B cell (primary cell): ENCODE results near the gene PLVAP. TPM values are rescaled to one million over a fixed set of nuclear protein-coding genes. Genes with fewer than 3 reads are reported as not detected.

ENCODE experiments used
- ATAC-seq: fragments of 200-7000 bp; cut with Tn5 transposase; one replicate; pipeline ENCODE4 v1.10.0; 2021; ENCODE audit warnings: low read depth, mild to moderate bottlenecking, moderate number of reproducible peaks, moderate library complexity
- CTCF ChIA-PET: fragments of 350-600 bp; sonication (Branson Sonifier 250); formaldehyde crosslinking; loops from one replicate; lab custom pipeline; 2021; ENCODE audit warnings: antibody characterized with exemption, inconsistent platforms; lab: Charles Lee
- POLR2A ChIA-PET: fragments of 350-600 bp; sonication (Branson Sonifier 250); formaldehyde crosslinking; loops from one replicate; lab custom pipeline; 2021; ENCODE audit warnings: antibody characterized with exemption; lab: Charles Lee
- DNase-seq: peaks from one replicate; pipeline ENCODE4 v3.0.0; 2013
- H2AFZ ChIP-seq: 2 replicates; pipeline ENCODE4 v1.6.1; 2012; ENCODE audit warnings: mild to moderate bottlenecking, low read depth, low read length; ENCODE audit not compliant: insufficient read depth, poor library complexity, severe bottlenecking
- H3K27ac ChIP-seq, 2 donors: 1 replicate in 1 of 2; 2 replicates in 1 of 2; pipeline ENCODE4 v1.5.1; 2012 to 2013; ENCODE audit warnings: low read length in 2 of 2, mild to moderate bottlenecking in 2 of 2, moderate library complexity in 1 of 2
- H3K27me3 ChIP-seq, 4 experiments: fragments of 200-600 bp in 1 of 4; sonication (generic) in 1 of 4; replicated peaks in 1 of 4; 1 replicate in 2 of 4; 2 replicates in 2 of 4; pipeline versions ENCODE4 v1.6.1 to v1.7.0; 2013 to 2016; ENCODE audit warnings: low read length in 3 of 4, mild to moderate bottlenecking in 2 of 4, mixed read lengths in 1 of 4, moderate library complexity in 1 of 4; ENCODE audit not compliant: insufficient read depth in 4 of 4, control insufficient read depth in 3 of 4; ENCODE audit errors: control extremely low read depth in 1 of 4
- H3K36me3 ChIP-seq, 2 experiments: replicated peaks in 1 of 2; 1 replicate in 1 of 2; 2 replicates in 1 of 2; pipeline versions ENCODE4 v1.6.1 to v1.7.1; 2013; ENCODE audit warnings: low read length in 1 of 2; ENCODE audit not compliant: insufficient read depth in 2 of 2, control insufficient read depth in 1 of 2; ENCODE audit errors: control extremely low read depth in 1 of 2, extremely low read depth in 1 of 2
- H3K4me1 ChIP-seq, 2 donors: fragments of 200-600 bp in 1 of 2; sonication (generic) in 1 of 2; 1 replicate in 1 of 2; 2 replicates in 1 of 2; pipeline versions ENCODE4 v1.5.1 to v1.6.1; 2013 to 2017; ENCODE audit warnings: low read length in 2 of 2; ENCODE audit not compliant: control insufficient read depth in 2 of 2, insufficient read depth in 2 of 2
- H3K4me2 ChIP-seq: replicated peaks from 2 replicates; pipeline ENCODE3; 2012; ENCODE audit warnings: mild to moderate bottlenecking, low read depth, low read length; ENCODE audit not compliant: poor library complexity, severe bottlenecking
- H3K4me3 ChIP-seq, 5 experiments: fragments of 200-600 bp in 1 of 5; sonication (generic) in 1 of 5; 1 replicate in 3 of 5; 2 replicates in 2 of 5; pipeline versions ENCODE4 v1.5.1 to v1.7.0; 2011 to 2016; ENCODE audit warnings: low read length in 4 of 5, mild to moderate bottlenecking in 4 of 5, low read depth in 2 of 5, control low read depth in 1 of 5, moderate library complexity in 1 of 5; ENCODE audit not compliant: insufficient read depth in 1 of 5; ENCODE audit errors: control extremely low read depth in 1 of 5, extremely low read depth in 1 of 5
- H3K79me2 ChIP-seq: fragments of 200-600 bp; sonication (generic); one replicate; pipeline ENCODE4 v1.6.0; 2016; ENCODE audit warnings: low read length; ENCODE audit not compliant: control insufficient read depth, insufficient read depth
- H3K9ac ChIP-seq: fragments of 200-600 bp; sonication (generic); 2 replicates; pipeline ENCODE4 v1.6.1; 2017; ENCODE audit warnings: mild to moderate bottlenecking, low read length, moderate library complexity
- H3K9me3 ChIP-seq, 3 donors: one replicate each; pipeline versions ENCODE4 v1.6.1 to v1.7.1; 2013; ENCODE audit warnings: low read length in 2 of 3; ENCODE audit not compliant: control insufficient read depth in 2 of 3, insufficient read depth in 1 of 3; ENCODE audit errors: control extremely low read depth in 1 of 3
- H4K20me1 ChIP-seq: 2 replicates; pipeline ENCODE4 v1.6.0; 2012; ENCODE audit warnings: mild to moderate bottlenecking, low read length; ENCODE audit not compliant: insufficient read depth, control insufficient read depth, poor library complexity, severe bottlenecking
- H3K27ac Mint-ChIP-seq: one replicate; pipeline ENCODE4 v1.8.0; 2021; ENCODE audit warnings: mixed read lengths
- H3K27me3 Mint-ChIP-seq: one replicate; pipeline ENCODE4 v1.8.0; 2021; ENCODE audit warnings: mixed read lengths
- H3K4me1 Mint-ChIP-seq: one replicate; pipeline ENCODE4 v1.8.0; 2021; ENCODE audit warnings: mixed read lengths
- H3K4me3 Mint-ChIP-seq: one replicate; pipeline ENCODE4 v1.8.0; 2021; ENCODE audit warnings: mixed read lengths
- H3K9me3 Mint-ChIP-seq: one replicate; pipeline ENCODE4 v1.8.0; 2022; ENCODE audit warnings: mixed read lengths; ENCODE audit not compliant: insufficient read depth
- CTCF ChIP-seq: fragments of 200-600 bp; IDR thresholded peaks from one replicate; pipeline ENCODE4 v1.8.0; 2022; ENCODE audit warnings: antibody characterized with exemption, mild to moderate bottlenecking
- EZH2 ChIP-seq: IDR thresholded peaks from 2 replicates; pipeline ENCODE4 v1.6.1; 2012; ENCODE audit warnings: borderline replicate concordance, low read depth, mild to moderate bottlenecking, moderate library complexity, low read length; ENCODE audit not compliant: insufficient read depth, poor library complexity, severe bottlenecking
- WGBS: methylation state at CpG from one replicate; pipeline ENCODE4 v1.1.5; 2013; ENCODE audit warnings: missing lambda C conversion rate; ENCODE audit not compliant: insufficient coverage; 5-methylcytosine and 5-hydroxymethylcytosine counted together
- intact Hi-C: fragments of 100-400 bp; cut with micrococcal nuclease; formaldehyde crosslinking; loops from one replicate; pipeline ENCODE4 v1.10.0; 2022
- polyA plus RNA-seq: library from polyadenylated mRNA; depleted of rRNA; stranded (reverse); fragments of >200 nt; gene quantifications from 2 replicates; pipeline ENCODE4 v1.2.3, GENCODE V29; 2012
- total RNA-seq, 2 donors: library from RNA; stranded (reverse); fragments of 120-200 nt in 1 of 2; gene quantifications; 1 replicate in 1 of 2; 2 replicates in 1 of 2; pipeline versions ENCODE4 v1.2.3 to v1.2.4, GENCODE V29; 2013 to 2022

Gene PLVAP
- total and polyA plus RNA-seq, 2 donors (not counting 1 experiment from before 2014, with no cell fraction given): 0.06 TPM; not detected in 1

GRCh38 chr19:17335575-17335974, 41.6 kb downstream of the PLVAP start:
- Histone ChIP-seq H3K4me2 (no peak overlapping the region), H3K9me3 (peaks cover 0 to 10% (median 0%) of the 10 kb centered on the region in 3 donors), H2AFZ (no peak overlapping the region), H3K4me3 (no peak overlapping the region), H3K79me2 (peaks cover 9% of the 10 kb centered on the region), H4K20me1 (no peaks in the 10 kb centered on the region), H3K36me3 (no peaks in the 10 kb centered on the region), H3K9ac (no peak overlapping the region), H3K4me1 (peaks cover 19 to 33% of the 10 kb centered on the region in 2 donors), H3K27me3 (peaks cover 0 to 16% (median 0%) of the 10 kb centered on the region in 4 experiments), H3K27ac (no peak overlapping the region)
- intact Hi-C loops: no loop called here
- WGBS: 95% methylated on average over 7 of the region's 10 CpGs
- POLR2A ChIA-PET: interaction anchor here (0.5 to 1.7 kb wide), 2 partner anchors 84 to 214 kb away, joined by 4 to 5 read pairs; partner anchors contain the start of gene MVB12A
- ATAC-seq (no peak), DNase-seq (no peak)
- H3K27me3 Mint-ChIP-seq: peaks cover 4% of the 10 kb centered on the region
- CTCF ChIA-PET: interaction anchor here (0.6 to 1.8 kb wide), 3 partner anchors 10 to 56 kb away, joined by 3 to 13 read pairs (median 4); no protein-coding TSS in a partner anchor
- no peaks in the 10 kb centered on the region for H3K9me3 Mint-ChIP-seq
- no peak for TF ChIP-seq CTCF
- no peak for TF ChIP-seq EZH2
- H3K4me1 Mint-ChIP-seq: peaks cover 42% of the 10 kb centered on the region
- H3K27ac Mint-ChIP-seq: no peak overlapping the region
- H3K4me3 Mint-ChIP-seq: peak overlapping the region; percentile 63
